K562 (cell line): ENCODE data around the gene MRM2. TPM values are rescaled to one million over a fixed set of nuclear protein-coding genes. Genes with fewer than 3 reads are reported as not detected.

ENCODE experiments used
- ATAC-seq: fragments of 200-7000 bp; cut with Tn5 transposase; 3 replicates; pipeline ENCODE4 v1.9.1; 2020; ENCODE audit warnings: moderate library complexity
- BruUV-seq: library from RNA; stranded (reverse); fragments of 400-500 nt; replicated peaks from 2 replicates; lab custom pipeline; 2021; lab: Mats Ljungman, UMichigan
- CTCF ChIA-PET: fragments of 300-600 bp; formaldehyde crosslinking; extraction: SDS; loops from one replicate; lab custom pipeline; 2021; ENCODE audit warnings: low intra/inter-chr PET ratio; lab: Yijun Ruan, JAX
- POLR2A ChIA-PET: fragments of 300-600, 350-650 bp; sonication (Branson Sonifier 250); formaldehyde crosslinking; extraction: SDS; loops from one replicate; lab custom pipeline; 2021; ENCODE audit warnings: antibody characterized with exemption, inconsistent platforms; lab: Yijun Ruan, JAX
- DNase-seq, 4 experiments: peaks; one replicate each; pipeline versions ENCODE4 v3.0.0 to v3.0.0-alpha.2; 2011 to 2018; ENCODE audit warnings: low spot score in 3 of 4, mixed read lengths in 3 of 4; ENCODE audit errors: extremely low read depth in 1 of 4
- FAIRE-seq: peaks from 2 replicates; lab custom pipeline; 2011; peaks lifted over from hg19 to GRCh38; lab: Jason Lieb, UNC
- H2AFZ ChIP-seq: 2 replicates; pipeline ENCODE4 v1.6.0; 2011; ENCODE audit warnings: low read depth, low read length, control low read depth, inconsistent platforms
- H3K27ac ChIP-seq: fragments of 200-600 bp; 3 replicates; pipeline ENCODE4 v1.8.0; 2011; ENCODE audit warnings: low read depth, mild to moderate bottlenecking, control low read depth, inconsistent platforms, low read length, moderate library complexity, mixed read lengths; ENCODE audit errors: extremely low read depth
- H3K27me3 ChIP-seq, 2 experiments: fragments of 300-600 bp in 1 of 2; 2 replicates in 1 of 2; 3 replicates in 1 of 2; pipeline versions ENCODE4 v1.6.0 to v1.8.0; 2011; ENCODE audit warnings: inconsistent platforms in 2 of 2, low read length in 2 of 2, mild to moderate bottlenecking in 1 of 2, mixed read lengths in 1 of 2, moderate library complexity in 1 of 2; ENCODE audit not compliant: control insufficient read depth in 2 of 2, insufficient read depth in 2 of 2
- H3K36me3 ChIP-seq: fragments of 300-600 bp; 3 replicates; pipeline ENCODE4 v1.8.0; 2011; ENCODE audit warnings: mild to moderate bottlenecking, low read length, inconsistent platforms; ENCODE audit not compliant: control insufficient read depth, insufficient read depth
- H3K4me1 ChIP-seq, 2 experiments: fragments of 200-600 bp in 1 of 2; replicated peaks in 1 of 2; 2 replicates in 1 of 2; 3 replicates in 1 of 2; pipeline versions ENCODE4 v1.5.1 to v1.8.0; 2011; ENCODE audit warnings: inconsistent platforms in 2 of 2, low read length in 2 of 2, mild to moderate bottlenecking in 1 of 2, mixed read lengths in 1 of 2, moderate library complexity in 1 of 2; ENCODE audit not compliant: control insufficient read depth in 2 of 2, insufficient read depth in 2 of 2
- H3K4me2 ChIP-seq: 2 replicates; pipeline ENCODE4 v1.6.1; 2011; ENCODE audit warnings: low read length, control low read depth, inconsistent platforms, mixed read lengths; ENCODE audit not compliant: insufficient read depth
- H3K4me3 ChIP-seq: fragments of 200-600 bp; sonication (generic), shearing (Covaris generic); 2 replicates; pipeline ENCODE4 v1.5.1; 2016; ENCODE audit warnings: control low read depth, inconsistent platforms
- H3K79me2 ChIP-seq: fragments of 200-600 bp; 3 replicates; pipeline ENCODE4 v1.8.0; 2011; ENCODE audit warnings: low read length, inconsistent platforms; ENCODE audit not compliant: control insufficient read depth, insufficient read depth
- H3K9ac ChIP-seq, 2 experiments: 2 replicates each; pipeline versions ENCODE4 v1.6.0 to v1.6.1; 2011; ENCODE audit warnings: low read depth in 2 of 2, low read length in 2 of 2, control low read depth in 1 of 2, inconsistent platforms in 1 of 2, mild to moderate bottlenecking in 1 of 2, mixed read lengths in 1 of 2; ENCODE audit not compliant: insufficient read depth in 1 of 2
- H3K9me1 ChIP-seq: one replicate; pipeline ENCODE4 v1.6.0; 2011; ENCODE audit warnings: inconsistent platforms, mild to moderate bottlenecking, low read length, moderate library complexity; ENCODE audit not compliant: control insufficient read depth, insufficient read depth
- H3K9me3 ChIP-seq: replicated peaks from 2 replicates; pipeline ENCODE4 v1.5.1; 2011; ENCODE audit warnings: low read depth, low read length, inconsistent platforms; ENCODE audit not compliant: control insufficient read depth, insufficient read depth
- H4K20me1 ChIP-seq: replicated peaks from 2 replicates; pipeline ENCODE4 v1.6.1; 2011; ENCODE audit warnings: low read length, inconsistent platforms, mixed read lengths; ENCODE audit not compliant: control insufficient read depth, insufficient read depth
- ATF7 ChIP-seq: fragments of 450-650 bp; IDR thresholded peaks from 2 replicates; pipeline ENCODE4 v1.7.1; 2014; ENCODE audit warnings: mild to moderate bottlenecking, moderate library complexity
- CREB1 ChIP-seq, 2 experiments: sonication (generic) in 1 of 2; formaldehyde crosslinking in 1 of 2; IDR thresholded peaks; 2 replicates each; pipeline versions ENCODE4 v1.6.1 to v1.8.0; 2012 to 2022; ENCODE audit warnings: inconsistent platforms in 1 of 2, mild to moderate bottlenecking in 1 of 2, missing genetic modification reagents in 1 of 2, moderate library complexity in 1 of 2
- FOXA1 ChIP-seq: fragments of 450-650 bp; IDR thresholded peaks from 2 replicates; pipeline ENCODE4 v1.6.1; 2016; ENCODE audit warnings: mild to moderate bottlenecking, borderline replicate concordance
- RAD51 ChIP-seq: fragments of 450-650 bp; IDR thresholded peaks from 2 replicates; pipeline ENCODE4 v1.7.1; 2016; ENCODE audit warnings: low read depth, mild to moderate bottlenecking, borderline replicate concordance
- TAF7 ChIP-seq: fragments of 450-650 bp; IDR thresholded peaks from 2 replicates; pipeline ENCODE4 v1.6.1; 2016; ENCODE audit warnings: missing genetic modification characterization, missing compliant biosample characterization
- ZEB2 ChIP-seq: fragments of 450-650 bp; IDR thresholded peaks from 2 replicates; pipeline ENCODE4 v1.6.1; 2016
- ZNF121 ChIP-seq: sonication (generic); formaldehyde crosslinking; conservative IDR thresholded peaks from 2 replicates; pipeline ENCODE4 v1.8.0; 2022; ENCODE audit warnings: missing genetic modification reagents
- WGBS: fragments of 100-300 bp; shearing (Covaris generic); methylation state at CpG from one replicate; pipeline ENCODE4 v1.1.6; 2016; ENCODE audit warnings: low coverage, mixed read lengths; ENCODE audit not compliant: insufficient coverage; ENCODE audit errors: missing lambda C conversion rate; 5-methylcytosine and 5-hydroxymethylcytosine counted together
- in situ Hi-C: fragments of 300-500 bp; cut with MboI; formaldehyde crosslinking; loops from 4 replicates; pipeline ENCODE4 v1.15.0; 2018; ENCODE audit warnings: inconsistent platforms, mixed read lengths
- intact Hi-C: fragments of 100-400 bp; cut with micrococcal nuclease; formaldehyde crosslinking; loops from 2 replicates; pipeline ENCODE4 v1.14.2; 2022
- polyA plus RNA-seq, 8 experiments: library from polyadenylated mRNA; depleted of rRNA in 4 of 8; stranded (reverse) in 5 of 8; unstranded in 3 of 8; fragments of >200 nt; fragmentation: Nextera tagmentation in 2 of 8; fragmentation: Illumina TruSeq in 1 of 8; extraction: Ambion mirVana in 2 of 8; extraction: Trizol in 1 of 8; gene quantifications; 2 replicates each; pipeline versions ENCODE4 v1.2.1 to v1.2.3, GENCODE V29; 2011 to 2014; ENCODE audit warnings: inconsistent platforms in 1 of 8, missing spikeins in 1 of 8
- total RNA-seq, 7 experiments: library from RNA; depleted of rRNA in 6 of 7; stranded (reverse); fragments of >200 nt in 6 of 7; fragmentation: Illumina TruSeq in 2 of 7; extraction: Trizol in 2 of 7; gene quantifications; 2 replicates each; pipeline versions ENCODE4 v1.2.1 to v1.2.3, GENCODE V29; 2011 to 2021; ENCODE audit warnings: low replicate concordance in 1 of 7

The MRM2 gene
- total and polyA plus RNA-seq, 9 of the 15 experiments (the other 6 are each of a cell fraction or from before 2014, with no cell fraction given): 32.4 to 116 (median 50.5) TPM

DNA sequence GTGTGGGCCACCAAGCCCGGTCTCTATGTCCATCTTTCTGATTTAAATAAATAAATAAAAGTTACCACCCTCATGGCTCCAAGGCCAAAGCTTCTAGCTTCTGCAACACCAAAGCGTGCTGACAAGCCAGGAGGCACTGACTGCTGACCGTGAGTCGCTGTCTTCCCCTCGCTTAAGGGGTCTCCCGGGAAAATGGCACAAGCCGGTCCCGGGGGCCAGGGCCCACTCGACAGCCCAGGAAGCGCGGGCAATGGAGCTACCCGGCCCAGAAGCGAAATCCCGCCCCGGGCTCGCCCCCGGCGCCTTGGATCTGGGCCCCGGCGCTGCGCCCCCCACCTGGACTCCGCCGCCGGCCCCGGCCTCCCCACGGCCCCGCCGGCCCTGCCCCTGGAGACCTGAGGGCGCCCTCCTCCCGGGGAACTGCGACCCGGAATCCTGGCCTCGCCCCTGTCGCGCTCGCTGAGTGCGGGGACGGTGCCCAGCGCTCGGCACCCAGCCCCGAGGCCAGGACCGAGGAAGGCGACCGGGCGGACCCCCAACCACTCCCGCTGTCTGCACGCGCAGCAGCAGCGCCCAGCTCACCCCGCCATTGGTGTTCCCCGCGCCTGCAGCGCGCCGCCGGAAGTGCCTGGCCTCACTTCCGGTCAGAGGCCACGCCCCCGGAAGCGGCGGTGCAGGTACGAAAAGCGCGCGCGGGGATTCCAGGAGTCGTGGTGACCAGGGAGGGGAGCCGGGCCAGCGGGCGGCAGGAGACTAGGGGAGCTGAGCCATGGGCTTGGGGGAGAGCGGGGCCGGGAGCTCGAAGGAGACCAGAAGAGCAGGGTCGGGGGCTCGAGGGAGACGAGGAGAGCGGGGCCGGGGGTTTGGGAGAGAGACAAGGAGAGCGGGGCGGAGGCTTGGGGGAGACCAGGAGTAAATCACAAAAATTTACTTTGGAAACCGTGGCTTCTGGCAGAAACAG lies at the start of gene MRM2, which contains the start of gene NUDT1 (continued):
- TF ChIP-seq TAF7 (tag) (peak; percentile 75), CREB1 (IDR thresholded peaks at IDR 0.05) (peak; percentile 28; the same call in 1 of the 2 replicates), CREB1 (CRISPR knock-in tag; IDR thresholded peaks at IDR 0.05) (no peak; the same call in 1 of the 2 replicates), RAD51 (no peak), ATF7 (peak; percentile 47; the same call in 1 of the 2 replicates), ZEB2 (peak; percentile 21; the same call in 1 of the 2 replicates)

DNA sequence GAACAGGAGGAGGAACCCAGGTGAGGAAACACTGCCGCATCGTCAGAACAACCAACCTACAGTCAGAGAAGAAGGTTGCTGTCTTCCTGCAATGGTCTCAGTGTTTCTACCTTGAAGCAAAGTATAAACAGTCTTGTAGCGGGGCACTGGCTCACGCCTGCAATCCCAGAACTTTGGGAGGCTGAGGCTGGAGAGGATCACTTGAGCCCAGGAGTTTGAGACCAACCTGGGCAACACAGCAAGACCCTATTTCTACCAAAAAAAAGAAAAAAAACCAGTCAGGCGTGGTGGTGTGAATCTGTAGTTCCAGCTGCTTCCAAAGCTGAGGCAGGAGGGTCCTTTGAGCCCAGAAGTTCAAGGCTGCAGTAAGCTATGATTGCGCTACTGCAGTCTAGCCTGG lies 48.9 kb upstream of the MRM2 start:
- WGBS: 86% methylated on average over 6 of the region's 6 CpGs
- FAIRE-seq: no peak

More for the DNA sequence above, 48.9 kb upstream of the MRM2 start:
- no TSS peak for BruUV-seq
- H3K4me1 ChIP-seq: peaks cover 3% of the 10 kb centered on the region in 2 experiments; a peak in 4 of 5 replicates
- no peak overlapping the region for H3K4me2 ChIP-seq
- H3K79me2 ChIP-seq: peaks cover 12% of the 10 kb centered on the region
- no peaks in the 10 kb centered on the region for H3K9me3 ChIP-seq
- H3K4me3 ChIP-seq: no peak overlapping the region
- H3K27ac ChIP-seq: no peak overlapping the region
- H3K27me3 ChIP-seq: no peaks in the 10 kb centered on the region
- H3K9ac ChIP-seq: peak overlapping the region in 1 of 2 experiments; percentile 2; a peak in 1 of 4 replicates
- H2AFZ ChIP-seq: no peak overlapping the region
- DNase-seq: no peak
- ATAC-seq: no peak
- POLR2A ChIA-PET: interaction anchor here (0.7 to 1.3 kb wide), 2 partner anchors 10 to 61 kb away, joined by 4 read pairs; no protein-coding TSS in a partner anchor
- no peaks in the 10 kb centered on the region for H3K9me1 ChIP-seq
- CTCF ChIA-PET: no interaction called here
- H3K36me3 ChIP-seq: peaks cover 10% of the 10 kb centered on the region; the same call in 2 of the 3 replicates
- no peaks in the 10 kb centered on the region for H4K20me1 ChIP-seq
- TF ChIP-seq FOXA1: no peak
- peak; percentile 55; the same call in 1 of the 2 replicates for TF ChIP-seq ZNF121 (CRISPR knock-in tag)
- in situ Hi-C loops (no loop called here), intact Hi-C loops (no loop called here)
